GM12878 (cell line): ENCODE measurements around the gene GPRC5B. TPM values are rescaled to one million over a fixed set of nuclear protein-coding genes. Genes with fewer than 3 reads are reported as not detected.

Source experiments
- ATAC-seq: fragments of 200-7000 bp; cut with Tn5 transposase; 3 replicates; pipeline ENCODE4 v1.9.1; 2020; ENCODE audit warnings: mild to moderate bottlenecking, moderate library complexity
- BruUV-seq: library from RNA; stranded (reverse); fragments of 400-500 nt; replicated peaks from 2 replicates; lab custom pipeline; 2021; lab: Mats Ljungman, UMichigan
- CTCF ChIA-PET: fragments of 300-600 bp; sonication (Branson Sonifier 250); formaldehyde crosslinking; extraction: SDS; loops from one replicate; lab custom pipeline; 2021; ENCODE audit warnings: inconsistent platforms; lab: Yijun Ruan, JAX
- POLR2A ChIA-PET: fragments of 350-600 bp; formaldehyde crosslinking; extraction: SDS; loops from one replicate; lab custom pipeline; 2021; ENCODE audit warnings: inconsistent platforms; lab: Charles Lee
- RAD21 ChIA-PET: fragments of 300-600 bp; sonication (Branson Sonifier 250); formaldehyde crosslinking; loops from one replicate; lab custom pipeline; 2023; ENCODE audit warnings: antibody characterized with exemption; ENCODE audit not compliant: unreplicated experiment; lab: Charles Lee
- SMC1A ChIA-PET: fragments of 300-600 bp; sonication (Branson Sonifier 250); formaldehyde crosslinking; loops from one replicate; lab custom pipeline; 2023; ENCODE audit not compliant: unreplicated experiment, uncharacterized antibody; lab: Charles Lee
- DNase-seq: peaks from one replicate; pipeline ENCODE4 v3.0.0-alpha.2; 2011; ENCODE audit warnings: low read depth, low spot score
- FAIRE-seq: peaks from 3 replicates; lab custom pipeline; 2011; peaks lifted over from hg19 to GRCh38; lab: Jason Lieb, UNC
- H2AFZ ChIP-seq: 2 replicates; pipeline ENCODE4 v1.6.0; 2011; ENCODE audit warnings: low read depth, low read length, control low read depth; ENCODE audit not compliant: control insufficient read depth
- H3K27ac ChIP-seq: 2 replicates; pipeline ENCODE4 v1.5.1; 2011; ENCODE audit warnings: control low read depth; ENCODE audit not compliant: control insufficient read depth, insufficient read depth
- H3K27me3 ChIP-seq, 2 experiments: replicated peaks in 1 of 2; 2 replicates each; pipeline versions ENCODE4 v1.6.0 to v1.6.1; 2011; ENCODE audit warnings: low read length in 1 of 2; ENCODE audit not compliant: control insufficient read depth in 2 of 2, insufficient read depth in 2 of 2
- H3K36me3 ChIP-seq, 2 experiments: 2 replicates each; pipeline ENCODE4 v1.5.1; 2011; ENCODE audit warnings: low read length in 1 of 2; ENCODE audit not compliant: control insufficient read depth in 2 of 2, insufficient read depth in 2 of 2
- H3K4me1 ChIP-seq: 2 replicates; pipeline ENCODE4 v1.6.1; 2011; ENCODE audit warnings: mild to moderate bottlenecking, low read length, moderate library complexity, mixed read lengths; ENCODE audit not compliant: control insufficient read depth, insufficient read depth
- H3K4me2 ChIP-seq: 2 replicates; pipeline ENCODE4 v1.6.0; 2011; ENCODE audit warnings: control low read depth; ENCODE audit not compliant: control insufficient read depth, insufficient read depth
- H3K4me3 ChIP-seq: fragments of 200-600 bp; sonication (generic); 2 replicates; pipeline ENCODE4 v1.5.1; 2016
- H3K79me2 ChIP-seq: 2 replicates; pipeline ENCODE4 v1.6.0; 2011; ENCODE audit warnings: low read length; ENCODE audit not compliant: control insufficient read depth, insufficient read depth
- H3K9ac ChIP-seq: 2 replicates; pipeline ENCODE4 v1.8.0; 2011; ENCODE audit warnings: low read length, control low read depth, mixed read lengths; ENCODE audit not compliant: control insufficient read depth, insufficient read depth
- H3K9me3 ChIP-seq: replicated peaks from 3 replicates; pipeline ENCODE4 v1.5.1; 2011; ENCODE audit warnings: mild to moderate bottlenecking, low read length; ENCODE audit not compliant: control insufficient read depth, insufficient read depth
- H4K20me1 ChIP-seq: 2 replicates; pipeline ENCODE4 v1.6.0; 2011; ENCODE audit not compliant: control insufficient read depth, insufficient read depth
- BMI1 ChIP-seq: fragments of 450-650 bp; IDR thresholded peaks from 2 replicates; pipeline ENCODE4 v1.6.1; 2016; ENCODE audit warnings: mild to moderate bottlenecking, moderate library complexity, borderline replicate concordance
- KDM1A ChIP-seq: fragments of 200-600 bp; sonication (generic); IDR thresholded peaks from 2 replicates; pipeline ENCODE4 v1.6.1; 2016; ENCODE audit warnings: borderline replicate concordance
- MEF2A ChIP-seq: IDR thresholded peaks from 2 replicates; pipeline ENCODE4 v1.6.1; 2011; ENCODE audit warnings: low read depth, mild to moderate bottlenecking, low read length, moderate library complexity; ENCODE audit not compliant: insufficient read depth
- MTA2 ChIP-seq: fragments of 450-650 bp; IDR thresholded peaks from 2 replicates; pipeline ENCODE4 v1.6.1; 2016; ENCODE audit warnings: low read depth, mild to moderate bottlenecking, moderate library complexity
- POLR2A ChIP-seq: IDR thresholded peaks from 2 replicates; pipeline ENCODE4 v1.6.1; 2011; ENCODE audit warnings: low read depth, mild to moderate bottlenecking, low read length
- RBBP5 ChIP-seq: fragments of 200-600 bp; sonication (generic); conservative IDR thresholded peaks from 2 replicates; pipeline ENCODE4 v1.6.1; 2016
- WGBS: methylation state at CpG from one replicate; pipeline ENCODE4 v1.1.6; 2016; ENCODE audit warnings: low lambda C conversion rate; ENCODE audit not compliant: insufficient replicate concordance, insufficient coverage; ENCODE audit errors: missing lambda C conversion rate; 5-methylcytosine and 5-hydroxymethylcytosine counted together
- in situ Hi-C: fragments of 300-500 bp; cut with MboI; formaldehyde crosslinking; loops from 9 replicates; pipeline ENCODE4 v1.14.3; 2018; ENCODE audit warnings: mixed read lengths
- intact Hi-C: fragments of 100-400 bp; cut with micrococcal nuclease; formaldehyde crosslinking; loops from one replicate; pipeline ENCODE4 v1.14.2; 2022; ENCODE audit not compliant: unreplicated experiment
- polyA plus RNA-seq, 11 experiments: library from polyadenylated mRNA; depleted of rRNA in 4 of 11; unstranded in 6 of 11; stranded (reverse) in 5 of 11; fragments of >200 nt; fragmentation: Nextera tagmentation in 4 of 11; fragmentation: Illumina TruSeq in 1 of 11; extraction: Ambion mirVana in 4 of 11; extraction: Trizol in 1 of 11; gene quantifications; 1 replicate in 1 of 11; 2 replicates in 10 of 11; pipeline versions ENCODE4 v1.2.1 to v1.2.3, GENCODE V29; 2011 to 2016; ENCODE audit warnings: inconsistent platforms in 2 of 11, missing spikeins in 2 of 11, low read depth in 1 of 11
- total RNA-seq, 4 experiments: library from RNA; depleted of rRNA in 3 of 4; stranded (reverse); fragments of >200 nt in 3 of 4; fragmentation: Illumina TruSeq in 1 of 4; extraction: Trizol in 1 of 4; gene quantifications; 2 replicates each; pipeline versions ENCODE4 v1.2.1 to v1.2.3, GENCODE V29; 2013 to 2021
- TF ChIP-seq, protein P1 (sequence below): fragments of 450-650 bp; formaldehyde crosslinking; IDR thresholded peaks from 2 replicates; pipeline ENCODE4 v1.5.0; 2022; ENCODE audit warnings: mild to moderate bottlenecking, missing genetic modification characterization
- TF ChIP-seq, protein P2 (sequence below): IDR thresholded peaks from 2 replicates; pipeline ENCODE4 v1.6.1; 2011; ENCODE audit warnings: low read depth, low read length, improper control_type of control experiment, borderline replicate concordance
- TF ChIP-seq, protein P3 (sequence below): fragments of 450-650 bp; IDR thresholded peaks from 2 replicates; pipeline ENCODE4 v1.6.1; 2016; ENCODE audit warnings: mild to moderate bottlenecking

The GPRC5B gene
- total and polyA plus RNA-seq, 10 of the 15 experiments (the other 5 are each of a cell fraction or from before 2014, with no cell fraction given) = 0.01 to 0.42 (median 0.15) TPM; not detected in 2

DNA sequence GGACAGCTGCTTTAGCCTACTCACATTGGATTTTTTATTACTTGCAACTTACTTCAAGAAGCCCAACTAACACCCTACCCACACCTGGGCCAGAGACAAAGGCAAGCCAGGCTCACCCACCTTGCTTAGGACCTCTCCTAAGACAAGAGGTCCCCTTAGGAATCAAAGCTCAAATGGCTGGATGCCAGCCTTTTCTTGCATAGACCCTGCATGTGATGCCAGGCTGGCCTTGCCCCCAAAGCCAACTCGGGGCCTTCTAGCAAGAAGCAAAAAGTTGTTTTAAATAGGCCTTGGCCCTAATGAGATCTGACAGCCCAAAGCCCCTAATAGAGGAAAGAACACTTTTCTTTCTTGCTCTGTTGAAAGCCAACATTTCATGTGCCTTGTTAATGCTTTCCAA lies 20.7 kb downstream of the GPRC5B start:
- DNase-seq = no peak
- TF ChIP-seq RBBP5 = no peak
- no peak for TF ChIP-seq KDM1A
- intact Hi-C loops = no loop called here

DNA sequence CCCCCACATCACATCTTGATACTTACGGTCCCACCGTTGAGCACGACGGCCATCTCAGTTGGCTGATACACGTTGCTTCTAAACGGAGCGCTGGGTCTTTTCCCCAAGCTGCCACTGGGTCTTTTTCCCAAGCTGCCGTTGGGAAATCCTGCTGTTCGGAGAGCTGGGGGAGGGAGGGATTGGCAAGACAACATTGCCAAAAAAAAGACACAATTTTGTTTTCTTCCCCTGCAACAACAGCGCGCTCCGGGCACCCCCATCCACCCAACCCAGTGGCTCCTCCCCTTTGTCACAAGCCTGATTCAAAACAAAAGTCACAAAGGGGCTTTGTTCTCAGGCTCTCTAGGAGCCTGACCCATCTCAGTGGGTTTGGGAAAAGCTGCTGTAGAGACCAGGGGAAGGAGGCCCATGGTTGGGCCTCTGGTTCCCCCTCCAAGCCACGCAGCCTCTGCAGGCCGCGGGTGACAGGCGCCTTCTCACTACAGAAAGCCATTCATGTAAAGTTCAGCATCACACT lies 22.8 kb downstream of the GPRC5B start:
- DNase-seq = no peak
- WGBS = 73% methylated on average over 16 of the region's 16 CpGs
- no peak overlapping the region for H3K4me2 ChIP-seq
- H3K27me3 ChIP-seq = no peaks in the 10 kb centered on the region
- in situ Hi-C loops = no loop called here
- H3K27ac ChIP-seq = no peak overlapping the region
- TF ChIP-seq MEF2A (no peak), MTA2 (no peak), BMI1 (no peak), POLR2A (no peak)
- TF ChIP-seq, protein P1, sequence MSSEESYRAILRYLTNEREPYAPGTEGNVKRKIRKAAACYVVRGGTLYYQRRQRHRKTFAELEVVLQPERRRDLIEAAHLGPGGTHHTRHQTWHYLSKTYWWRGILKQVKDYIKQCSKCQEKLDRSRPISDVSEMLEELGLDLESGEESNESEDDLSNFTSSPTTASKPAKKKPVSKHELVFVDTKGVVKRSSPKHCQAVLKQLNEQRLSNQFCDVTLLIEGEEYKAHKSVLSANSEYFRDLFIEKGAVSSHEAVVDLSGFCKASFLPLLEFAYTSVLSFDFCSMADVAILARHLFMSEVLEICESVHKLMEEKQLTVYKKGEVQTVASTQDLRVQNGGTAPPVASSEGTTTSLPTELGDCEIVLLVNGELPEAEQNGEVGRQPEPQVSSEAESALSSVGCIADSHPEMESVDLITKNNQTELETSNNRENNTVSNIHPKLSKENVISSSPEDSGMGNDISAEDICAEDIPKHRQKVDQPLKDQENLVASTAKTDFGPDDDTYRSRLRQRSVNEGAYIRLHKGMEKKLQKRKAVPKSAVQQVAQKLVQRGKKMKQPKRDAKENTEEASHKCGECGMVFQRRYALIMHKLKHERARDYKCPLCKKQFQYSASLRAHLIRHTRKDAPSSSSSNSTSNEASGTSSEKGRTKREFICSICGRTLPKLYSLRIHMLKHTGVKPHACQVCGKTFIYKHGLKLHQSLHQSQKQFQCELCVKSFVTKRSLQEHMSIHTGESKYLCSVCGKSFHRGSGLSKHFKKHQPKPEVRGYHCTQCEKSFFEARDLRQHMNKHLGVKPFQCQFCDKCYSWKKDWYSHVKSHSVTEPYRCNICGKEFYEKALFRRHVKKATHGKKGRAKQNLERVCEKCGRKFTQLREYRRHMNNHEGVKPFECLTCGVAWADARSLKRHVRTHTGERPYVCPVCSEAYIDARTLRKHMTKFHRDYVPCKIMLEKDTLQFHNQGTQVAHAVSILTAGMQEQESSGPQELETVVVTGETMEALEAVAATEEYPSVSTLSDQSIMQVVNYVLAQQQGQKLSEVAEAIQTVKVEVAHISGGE (CRISPR knock-in tag) = no peak
- TF ChIP-seq, protein P2, sequence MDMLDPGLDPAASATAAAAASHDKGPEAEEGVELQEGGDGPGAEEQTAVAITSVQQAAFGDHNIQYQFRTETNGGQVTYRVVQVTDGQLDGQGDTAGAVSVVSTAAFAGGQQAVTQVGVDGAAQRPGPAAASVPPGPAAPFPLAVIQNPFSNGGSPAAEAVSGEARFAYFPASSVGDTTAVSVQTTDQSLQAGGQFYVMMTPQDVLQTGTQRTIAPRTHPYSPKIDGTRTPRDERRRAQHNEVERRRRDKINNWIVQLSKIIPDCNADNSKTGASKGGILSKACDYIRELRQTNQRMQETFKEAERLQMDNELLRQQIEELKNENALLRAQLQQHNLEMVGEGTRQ = no peak
- TF ChIP-seq, protein P3, sequence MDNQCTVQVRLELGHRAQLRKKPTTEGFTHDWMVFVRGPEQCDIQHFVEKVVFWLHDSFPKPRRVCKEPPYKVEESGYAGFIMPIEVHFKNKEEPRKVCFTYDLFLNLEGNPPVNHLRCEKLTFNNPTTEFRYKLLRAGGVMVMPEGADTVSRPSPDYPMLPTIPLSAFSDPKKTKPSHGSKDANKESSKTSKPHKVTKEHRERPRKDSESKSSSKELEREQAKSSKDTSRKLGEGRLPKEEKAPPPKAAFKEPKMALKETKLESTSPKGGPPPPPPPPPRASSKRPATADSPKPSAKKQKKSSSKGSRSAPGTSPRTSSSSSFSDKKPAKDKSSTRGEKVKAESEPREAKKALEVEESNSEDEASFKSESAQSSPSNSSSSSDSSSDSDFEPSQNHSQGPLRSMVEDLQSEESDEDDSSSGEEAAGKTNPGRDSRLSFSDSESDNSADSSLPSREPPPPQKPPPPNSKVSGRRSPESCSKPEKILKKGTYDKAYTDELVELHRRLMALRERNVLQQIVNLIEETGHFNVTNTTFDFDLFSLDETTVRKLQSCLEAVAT = no peak
- TF ChIP-seq, all 136 proteins: peak for 0
- H3K9ac ChIP-seq = no peak overlapping the region
- ChIA-PET POLR2A (no interaction called here), CTCF (interaction anchor here (0.6 kb wide), 1 partner anchor 119 kb away, joined by 3 read pairs; no protein-coding TSS in a partner anchor), RAD21 (no interaction called here), SMC1A (no interaction called here)
- H3K4me1 ChIP-seq = no peaks in the 10 kb centered on the region
- ATAC-seq (no peak), FAIRE-seq (no peak)
- intact Hi-C loops = no loop called here
- H2AFZ ChIP-seq = no peak overlapping the region
- H3K9me3 ChIP-seq = no peaks in the 10 kb centered on the region
- H3K79me2 ChIP-seq = no peaks in the 10 kb centered on the region
- no TSS peak for BruUV-seq
- H4K20me1 ChIP-seq = no peaks in the 10 kb centered on the region
- H3K36me3 ChIP-seq = no peaks in the 10 kb centered on the region
- no peak overlapping the region for H3K4me3 ChIP-seq

More for the DNA sequence above, 20.7 kb downstream of the GPRC5B start:
- Histone ChIP-seq H3K9me3 (no peaks in the 10 kb centered on the region), H3K4me2 (no peak overlapping the region), H3K27me3 (no peaks in the 10 kb centered on the region), H3K27ac (no peak overlapping the region), H2AFZ (no peak overlapping the region), H3K4me3 (no peak overlapping the region), H4K20me1 (no peaks in the 10 kb centered on the region), H3K4me1 (no peaks in the 10 kb centered on the region), H3K36me3 (no peaks in the 10 kb centered on the region), H3K9ac (no peak overlapping the region), H3K79me2 (no peaks in the 10 kb centered on the region)
- ChIA-PET RAD21 (no interaction called here), SMC1A (no interaction called here), CTCF (interaction anchor here (1.4 kb wide), 1 partner anchor 23 kb away, joined by 3 read pairs; no protein-coding TSS in a partner anchor), POLR2A (interaction anchor here (1.2 kb wide), 1 partner anchor 11 kb away, joined by 3 read pairs; no protein-coding TSS in a partner anchor)
- ATAC-seq (no peak), FAIRE-seq (no peak)
- BruUV-seq = no TSS peak
- in situ Hi-C loops = no loop called here
- WGBS = 0% methylated on average over 1 of the region's 1 CpG
